ENCODE results near the gene CCDC141.

CCDC141 gene

GRCh38 chr2:178860551-178860950 is 189.4 kb downstream of the CCDC141 start:
- TF ChIP-seq CTCF (IDR thresholded peaks at IDR 0.05; ENCODE audit: control insufficient read depth, insufficient read depth, low read depth, low read length, missing control alignments) = no peak
- no peak overlapping the region for H3K4me3 ChIP-seq (ENCODE audit: control insufficient read depth, low read depth, low read length)
- no peak for DNase-seq (ENCODE audit: low read depth)

GRCh38 chr2:178859730-178860129 is 190.2 kb downstream of the CCDC141 start:
- H3K4me3 ChIP-seq (ENCODE audit: control insufficient read depth, low read depth, low read length) = no peak overlapping the region
- TF ChIP-seq CTCF (IDR thresholded peaks at IDR 0.05; ENCODE audit: control insufficient read depth, insufficient read depth, low read depth, low read length, missing control alignments) = no peak
- no peak for DNase-seq (ENCODE audit: low read depth)

- no peak for DNase-seq (ENCODE audit: low read depth)
- H3K4me3 ChIP-seq (ENCODE audit: control insufficient read depth, low read depth, low read length) = no peak overlapping the region
- TF ChIP-seq CTCF (IDR thresholded peaks at IDR 0.05; ENCODE audit: control insufficient read depth, insufficient read depth, low read depth, low read length, missing control alignments) = no peak
Observed at GRCh38 chr2:178858896-178859625, 190.9 kb downstream of the CCDC141 start.

GRCh38 chr2:178855151-178855550 is 194.8 kb downstream of the CCDC141 start:
- no peak overlapping the region for H3K4me3 ChIP-seq (ENCODE audit: control insufficient read depth, low read depth, low read length)
- no peak for TF ChIP-seq CTCF (IDR thresholded peaks at IDR 0.05; ENCODE audit: control insufficient read depth, insufficient read depth, low read depth, low read length, missing control alignments)
- no peak for DNase-seq (ENCODE audit: low read depth)

- TF ChIP-seq CTCF (IDR thresholded peaks at IDR 0.05; ENCODE audit: control insufficient read depth, insufficient read depth, low read depth, low read length, missing control alignments) = no peak
- H3K4me3 ChIP-seq (ENCODE audit: control insufficient read depth, low read depth, low read length) = no peak overlapping the region
- no peak for DNase-seq (ENCODE audit: low read depth)
Observed at GRCh38 chr2:178848335-178848734, 201.6 kb downstream of the CCDC141 start.

GRCh38 chr2:178846458-178846802 is 203.5 kb downstream of the CCDC141 start:
- no peak for TF ChIP-seq CTCF (IDR thresholded peaks at IDR 0.05; ENCODE audit: control insufficient read depth, insufficient read depth, low read depth, low read length, missing control alignments)
- H3K4me3 ChIP-seq (ENCODE audit: control insufficient read depth, low read depth, low read length) = no peak overlapping the region
- no peak for DNase-seq (ENCODE audit: low read depth)
